Measurements from ENCODE around the gene EFCAB9.

GRCh38 chr5:172149073-172149472 lies 44.9 kb upstream of the EFCAB9 start:
- TF ChIP-seq CTCF (IDR thresholded peaks at IDR 0.05) (no peak), POLR2A (IDR thresholded peaks at IDR 0.05) (no peak)

Data from thyroid gland (tissue), 4 donors.